A549 (cell line): ENCODE data around the gene POLR2L.

Experiments used
- BHLHE40 ChIP-seq: IDR thresholded peaks from 2 replicates; pipeline ENCODE4 v1.6.1; 2012; ENCODE audit warnings: low read depth, low read length, inconsistent platforms
- EP300 ChIP-seq, 2 experiments: fragments of >200 bp; sonication (Bioruptor Twin); formaldehyde crosslinking; IDR thresholded peaks; 2 replicates in 1 of 2; 3 replicates in 1 of 2; pipeline ENCODE4 v1.6.1; 2016 to 2017
- JUN ChIP-seq, 2 experiments: fragments of >200 bp; sonication (Bioruptor Twin); formaldehyde crosslinking; IDR thresholded peaks; 2 replicates in 1 of 2; 3 replicates in 1 of 2; pipeline ENCODE4 v1.6.1; 2016 to 2017
- MAFK ChIP-seq: fragments of 450-650 bp; IDR thresholded peaks from 2 replicates; pipeline ENCODE4 v1.6.1; 2014; ENCODE audit not compliant: partially characterized antibody
- MYC ChIP-seq: IDR thresholded peaks from 2 replicates; pipeline ENCODE4 v1.6.1; 2012; ENCODE audit warnings: mild to moderate bottlenecking, inconsistent platforms, low read length, improper control_type of control experiment, borderline replicate concordance
- POLR2A ChIP-seq: IDR thresholded peaks from 2 replicates; pipeline ENCODE4 v1.6.1; 2012; ENCODE audit warnings: mild to moderate bottlenecking, low read length
- POLR2AphosphoS2 ChIP-seq: conservative IDR thresholded peaks from 2 replicates; pipeline ENCODE4 v1.6.1; 2012; ENCODE audit warnings: low read length, improper control_type of control experiment, inconsistent platforms
- RAD21 ChIP-seq, 2 experiments: fragments of >200 bp in 1 of 2; sonication (Bioruptor Twin) in 1 of 2; formaldehyde crosslinking in 1 of 2; IDR thresholded peaks in 1 of 2; conservative IDR thresholded peaks in 1 of 2; 2 replicates in 1 of 2; 3 replicates in 1 of 2; pipeline ENCODE4 v1.6.1; 2012 to 2018; ENCODE audit warnings: inconsistent platforms in 1 of 2
- RFX5 ChIP-seq: fragments of 450-650 bp; IDR thresholded peaks from 2 replicates; pipeline ENCODE4 v1.7.1; 2014; ENCODE audit warnings: antibody characterized with exemption, mild to moderate bottlenecking, moderate library complexity
- TF ChIP-seq, protein P1 (sequence below): fragments of >200 bp; sonication (Bioruptor Twin); formaldehyde crosslinking; IDR thresholded peaks from 3 replicates; pipeline ENCODE4 v1.5.1; 2016
- TF ChIP-seq, protein P2 (sequence below): fragments of 250-450 bp; sonication (Bioruptor Pico); IDR thresholded peaks from 2 replicates; pipeline ENCODE4 v1.5.0; 2020; ENCODE audit warnings: low read depth, mild to moderate bottlenecking, moderate library complexity
- TF ChIP-seq, protein P3 (sequence below): IDR thresholded peaks from 2 replicates; pipeline ENCODE4 v1.6.1; 2012; ENCODE audit warnings: low read depth, borderline replicate concordance
- TF ChIP-seq, protein P4 (sequence below): fragments of 200-600 bp; sonication (generic); IDR thresholded peaks from 2 replicates; pipeline ENCODE4 v1.6.1; 2016; ENCODE audit warnings: antibody characterized with exemption, mild to moderate bottlenecking, moderate library complexity
- TF ChIP-seq, protein P5 (sequence below): fragments of 450-650 bp; IDR thresholded peaks from 2 replicates; pipeline ENCODE4 v1.6.1; 2014; ENCODE audit warnings: antibody characterized with exemption

DNA sequence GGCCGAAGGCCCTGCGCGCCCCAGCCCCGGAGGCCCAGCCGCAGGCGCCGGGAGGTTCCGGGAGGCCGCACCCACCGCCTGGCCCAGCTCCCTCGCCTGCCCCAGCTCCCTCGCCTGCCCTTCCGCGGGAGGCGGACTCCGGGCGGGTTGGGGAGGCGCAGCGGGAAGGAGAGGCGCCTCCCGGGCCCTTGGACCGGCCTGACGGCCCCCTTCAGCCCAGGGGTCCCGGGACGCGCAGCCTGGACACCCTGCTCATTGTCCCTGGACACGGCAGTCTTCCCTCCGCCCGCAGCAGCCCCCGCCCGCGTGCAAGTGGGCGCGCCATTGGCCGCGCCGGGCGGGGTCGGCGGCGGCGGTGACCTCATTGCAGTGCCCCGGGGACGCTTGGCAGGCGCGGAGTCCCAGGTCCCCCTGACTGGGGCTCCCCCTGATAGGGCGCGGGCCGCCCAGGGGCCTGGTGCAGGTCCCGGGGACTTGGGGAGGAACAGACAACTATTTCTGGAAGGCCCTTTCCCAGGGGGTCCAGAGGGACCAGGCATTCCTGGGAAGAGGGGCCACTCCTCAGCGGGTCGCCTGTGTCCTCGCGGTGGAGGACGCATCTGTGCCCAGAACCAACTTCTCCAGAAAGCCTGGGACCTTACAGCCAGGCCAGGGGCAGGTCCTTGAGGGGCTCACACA, 9.1 kb downstream of the POLR2L start:
- 0 out of 2 replicates have a peak, but pooled peaks have one; percentile 39 for TF ChIP-seq MYC
- TF ChIP-seq POLR2A, result peak; percentile 5; the same call in 1 of the 2 replicates
- TF ChIP-seq, protein P1, sequence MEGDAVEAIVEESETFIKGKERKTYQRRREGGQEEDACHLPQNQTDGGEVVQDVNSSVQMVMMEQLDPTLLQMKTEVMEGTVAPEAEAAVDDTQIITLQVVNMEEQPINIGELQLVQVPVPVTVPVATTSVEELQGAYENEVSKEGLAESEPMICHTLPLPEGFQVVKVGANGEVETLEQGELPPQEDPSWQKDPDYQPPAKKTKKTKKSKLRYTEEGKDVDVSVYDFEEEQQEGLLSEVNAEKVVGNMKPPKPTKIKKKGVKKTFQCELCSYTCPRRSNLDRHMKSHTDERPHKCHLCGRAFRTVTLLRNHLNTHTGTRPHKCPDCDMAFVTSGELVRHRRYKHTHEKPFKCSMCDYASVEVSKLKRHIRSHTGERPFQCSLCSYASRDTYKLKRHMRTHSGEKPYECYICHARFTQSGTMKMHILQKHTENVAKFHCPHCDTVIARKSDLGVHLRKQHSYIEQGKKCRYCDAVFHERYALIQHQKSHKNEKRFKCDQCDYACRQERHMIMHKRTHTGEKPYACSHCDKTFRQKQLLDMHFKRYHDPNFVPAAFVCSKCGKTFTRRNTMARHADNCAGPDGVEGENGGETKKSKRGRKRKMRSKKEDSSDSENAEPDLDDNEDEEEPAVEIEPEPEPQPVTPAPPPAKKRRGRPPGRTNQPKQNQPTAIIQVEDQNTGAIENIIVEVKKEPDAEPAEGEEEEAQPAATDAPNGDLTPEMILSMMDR, result no peak
- no peak for TF ChIP-seq BHLHE40
- TF ChIP-seq, protein P2, sequence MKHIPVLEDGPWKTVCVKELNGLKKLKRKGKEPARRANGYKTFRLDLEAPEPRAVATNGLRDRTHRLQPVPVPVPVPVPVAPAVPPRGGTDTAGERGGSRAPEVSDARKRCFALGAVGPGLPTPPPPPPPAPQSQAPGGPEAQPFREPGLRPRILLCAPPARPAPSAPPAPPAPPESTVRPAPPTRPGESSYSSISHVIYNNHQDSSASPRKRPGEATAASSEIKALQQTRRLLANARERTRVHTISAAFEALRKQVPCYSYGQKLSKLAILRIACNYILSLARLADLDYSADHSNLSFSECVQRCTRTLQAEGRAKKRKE (CRISPR knock-in tag), result no peak
- peak in 1 of 2 experiments; percentile 59; a peak in 3 of 5 replicates for TF ChIP-seq JUN (IDR thresholded peaks at IDR 0.05)
- TF ChIP-seq MAFK, result no peak
- TF ChIP-seq RFX5, result no peak
- TF ChIP-seq RAD21 (conservative IDR thresholded peaks at IDR 0.05 in 1 of 2, IDR thresholded peaks at IDR 0.05 in 1 of 2), result no peak
- TF ChIP-seq, protein P3, sequence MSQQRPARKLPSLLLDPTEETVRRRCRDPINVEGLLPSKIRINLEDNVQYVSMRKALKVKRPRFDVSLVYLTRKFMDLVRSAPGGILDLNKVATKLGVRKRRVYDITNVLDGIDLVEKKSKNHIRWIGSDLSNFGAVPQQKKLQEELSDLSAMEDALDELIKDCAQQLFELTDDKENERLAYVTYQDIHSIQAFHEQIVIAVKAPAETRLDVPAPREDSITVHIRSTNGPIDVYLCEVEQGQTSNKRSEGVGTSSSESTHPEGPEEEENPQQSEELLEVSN, result no peak
- TF ChIP-seq, protein P4, sequence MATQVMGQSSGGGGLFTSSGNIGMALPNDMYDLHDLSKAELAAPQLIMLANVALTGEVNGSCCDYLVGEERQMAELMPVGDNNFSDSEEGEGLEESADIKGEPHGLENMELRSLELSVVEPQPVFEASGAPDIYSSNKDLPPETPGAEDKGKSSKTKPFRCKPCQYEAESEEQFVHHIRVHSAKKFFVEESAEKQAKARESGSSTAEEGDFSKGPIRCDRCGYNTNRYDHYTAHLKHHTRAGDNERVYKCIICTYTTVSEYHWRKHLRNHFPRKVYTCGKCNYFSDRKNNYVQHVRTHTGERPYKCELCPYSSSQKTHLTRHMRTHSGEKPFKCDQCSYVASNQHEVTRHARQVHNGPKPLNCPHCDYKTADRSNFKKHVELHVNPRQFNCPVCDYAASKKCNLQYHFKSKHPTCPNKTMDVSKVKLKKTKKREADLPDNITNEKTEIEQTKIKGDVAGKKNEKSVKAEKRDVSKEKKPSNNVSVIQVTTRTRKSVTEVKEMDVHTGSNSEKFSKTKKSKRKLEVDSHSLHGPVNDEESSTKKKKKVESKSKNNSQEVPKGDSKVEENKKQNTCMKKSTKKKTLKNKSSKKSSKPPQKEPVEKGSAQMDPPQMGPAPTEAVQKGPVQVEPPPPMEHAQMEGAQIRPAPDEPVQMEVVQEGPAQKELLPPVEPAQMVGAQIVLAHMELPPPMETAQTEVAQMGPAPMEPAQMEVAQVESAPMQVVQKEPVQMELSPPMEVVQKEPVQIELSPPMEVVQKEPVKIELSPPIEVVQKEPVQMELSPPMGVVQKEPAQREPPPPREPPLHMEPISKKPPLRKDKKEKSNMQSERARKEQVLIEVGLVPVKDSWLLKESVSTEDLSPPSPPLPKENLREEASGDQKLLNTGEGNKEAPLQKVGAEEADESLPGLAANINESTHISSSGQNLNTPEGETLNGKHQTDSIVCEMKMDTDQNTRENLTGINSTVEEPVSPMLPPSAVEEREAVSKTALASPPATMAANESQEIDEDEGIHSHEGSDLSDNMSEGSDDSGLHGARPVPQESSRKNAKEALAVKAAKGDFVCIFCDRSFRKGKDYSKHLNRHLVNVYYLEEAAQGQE, result no peak; the same call in 1 of the 2 replicates
- TF ChIP-seq EP300 (IDR thresholded peaks at IDR 0.05), result no peak
- TF ChIP-seq, protein P5, sequence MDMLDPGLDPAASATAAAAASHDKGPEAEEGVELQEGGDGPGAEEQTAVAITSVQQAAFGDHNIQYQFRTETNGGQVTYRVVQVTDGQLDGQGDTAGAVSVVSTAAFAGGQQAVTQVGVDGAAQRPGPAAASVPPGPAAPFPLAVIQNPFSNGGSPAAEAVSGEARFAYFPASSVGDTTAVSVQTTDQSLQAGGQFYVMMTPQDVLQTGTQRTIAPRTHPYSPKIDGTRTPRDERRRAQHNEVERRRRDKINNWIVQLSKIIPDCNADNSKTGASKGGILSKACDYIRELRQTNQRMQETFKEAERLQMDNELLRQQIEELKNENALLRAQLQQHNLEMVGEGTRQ, result no peak
- no peak for TF ChIP-seq POLR2AphosphoS2
